HuH-7.5 (cell line): ENCODE measurements around the gene MEF2D.

ENCODE experiments used
- DNase-seq: peaks from one replicate; pipeline ENCODE4 v3.0.0; 2011; ENCODE audit warnings: low spot score

MEF2D gene

DNA sequence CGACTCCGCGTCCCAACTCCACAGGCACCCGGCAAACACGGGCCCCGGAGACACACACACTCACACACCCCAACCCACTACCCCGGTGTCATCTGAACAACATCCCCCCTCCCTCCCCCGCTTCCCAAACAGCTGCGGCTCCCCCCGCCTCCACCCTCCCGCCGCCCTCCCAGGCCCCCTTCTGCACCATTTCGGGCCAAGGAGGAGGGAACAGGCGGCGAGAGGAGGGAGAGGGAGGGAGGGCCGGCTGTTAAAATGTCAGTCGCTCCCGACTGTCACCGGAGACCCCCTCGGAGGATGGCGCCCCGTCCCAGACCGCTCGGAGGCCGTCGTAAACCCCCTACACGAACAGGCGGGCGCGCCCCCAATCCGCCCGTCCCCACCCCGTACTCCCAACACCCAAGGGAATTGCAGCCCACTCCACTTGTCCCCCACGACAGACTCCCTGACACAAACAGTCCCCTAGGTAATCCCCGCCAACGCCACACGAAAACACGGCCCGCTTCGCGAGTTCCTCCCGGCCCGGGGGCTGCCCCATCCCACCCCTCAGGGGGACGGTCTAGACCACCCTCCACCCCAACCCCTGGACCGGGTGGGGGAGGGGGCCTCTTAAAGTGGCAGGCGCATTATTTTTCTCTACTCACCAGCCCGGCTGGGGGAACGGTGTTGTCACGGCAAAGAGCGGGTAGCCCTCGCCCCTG is 583 bp downstream of the MEF2D start:
- no peak for DNase-seq

- no peak for DNase-seq
Measured at GRCh38 chr1:156499194-156499841, 1.3 kb downstream of the MEF2D start.

DNA sequence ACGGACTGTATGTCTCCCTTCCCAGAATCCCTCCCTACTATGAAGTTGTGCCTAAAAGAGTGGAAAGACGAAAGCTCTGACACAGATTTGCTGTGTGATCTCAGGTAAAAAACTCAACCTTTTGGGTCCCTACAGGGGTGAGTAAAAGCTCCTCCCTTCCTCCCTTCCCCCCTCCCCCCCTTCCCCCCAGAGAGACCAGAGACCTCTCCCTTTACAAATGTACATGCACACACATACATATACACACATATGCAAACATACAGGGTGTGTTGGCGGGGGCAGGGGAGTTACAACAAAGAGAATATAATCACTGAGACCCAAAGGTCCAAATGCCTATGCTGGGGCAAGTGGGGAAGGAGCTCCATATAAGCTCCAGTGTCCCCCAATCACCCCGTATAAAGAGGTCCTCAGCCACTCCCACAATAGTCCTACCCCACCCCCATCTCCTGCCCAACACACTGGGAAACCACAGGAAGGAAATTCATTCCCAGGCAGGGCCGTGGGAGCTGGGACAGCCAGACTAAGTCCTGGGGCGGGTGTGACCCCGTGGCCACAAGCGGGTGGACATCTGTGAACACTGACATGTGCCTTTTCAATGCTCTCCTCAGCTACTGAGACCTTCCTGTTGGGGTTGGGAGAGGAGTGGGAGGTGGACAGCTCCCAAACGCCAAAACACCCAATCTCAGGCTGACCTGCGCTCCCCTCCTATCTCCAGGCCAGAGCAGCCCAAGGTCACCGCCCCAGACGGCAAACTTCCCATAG is 2.0 kb downstream of the MEF2D start:
- no peak for DNase-seq

- DNase-seq = no peak
Measured at GRCh38 chr1:156497743-156498431, 2.7 kb downstream of the MEF2D start.

DNA sequence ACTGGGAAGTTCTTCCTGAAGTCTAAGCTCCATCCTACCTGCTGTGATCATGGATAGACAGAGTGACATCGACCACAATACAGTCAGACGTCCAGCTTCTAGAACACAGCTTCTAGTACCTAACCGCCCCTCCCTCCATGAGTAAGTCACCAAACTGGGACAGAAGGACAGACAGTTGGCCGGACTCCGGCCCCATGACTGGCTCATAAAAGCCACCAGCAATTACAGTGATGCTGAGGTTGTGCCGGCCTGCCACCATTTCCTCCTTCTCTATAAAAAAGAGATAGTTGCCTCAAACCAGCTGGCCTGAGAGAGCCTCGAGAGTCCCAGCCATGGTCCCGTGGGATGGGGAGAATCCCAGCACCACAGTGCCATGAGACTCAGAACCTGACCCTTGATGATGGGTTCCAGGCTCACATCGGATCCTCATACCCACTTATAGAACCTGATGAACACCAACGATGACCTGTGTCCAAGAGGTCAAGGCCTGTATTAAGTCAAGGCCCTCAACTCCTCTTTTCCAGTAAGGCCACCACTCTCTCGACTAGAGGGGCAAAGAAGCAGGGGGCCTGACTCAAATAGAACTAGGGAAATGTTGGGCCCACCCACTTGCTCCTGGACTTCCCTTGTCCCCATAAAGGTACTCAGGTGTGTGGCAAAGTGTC is 3.4 kb downstream of the MEF2D start:
- DNase-seq = no peak

GRCh38 chr1:156496211-156496761 is 4.3 kb downstream of the MEF2D start:
- no peak for DNase-seq

DNA sequence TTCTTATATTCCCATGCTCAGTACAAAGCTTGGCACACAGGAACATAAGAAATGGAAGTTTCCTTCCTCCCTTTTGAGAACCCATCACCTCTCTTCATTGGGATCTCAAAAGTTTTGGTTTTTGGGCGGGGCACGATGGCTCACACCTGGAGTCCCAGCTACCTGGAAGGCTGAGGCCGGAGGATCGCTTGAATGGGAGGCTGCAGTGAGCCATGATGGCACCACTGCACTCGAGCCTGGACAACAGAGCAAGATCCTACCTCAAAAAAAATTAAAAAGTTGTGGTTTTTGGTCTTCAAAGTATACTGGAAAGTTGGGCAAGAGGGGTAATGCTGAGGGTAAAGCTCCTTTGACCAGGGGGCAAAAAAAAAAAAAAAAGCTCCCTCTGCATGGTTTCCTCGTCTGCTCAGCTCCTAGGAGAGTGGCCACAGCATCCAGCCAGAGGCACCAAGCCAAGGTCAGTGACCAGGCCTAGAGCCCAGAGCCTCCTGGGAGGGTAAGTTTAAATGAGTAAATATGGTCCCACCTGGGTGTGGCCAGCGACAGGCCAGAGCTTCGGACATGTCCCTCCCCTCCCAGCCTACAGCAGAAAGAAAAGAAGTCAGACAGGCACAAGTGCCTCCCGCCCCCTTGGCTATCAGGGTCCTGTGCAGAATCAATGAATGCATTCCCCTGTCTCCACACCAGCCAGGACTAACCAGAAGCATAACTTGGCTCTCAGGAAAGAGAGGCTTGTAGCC is 5.0 kb downstream of the MEF2D start:
- peak; percentile 66 for DNase-seq

DNA sequence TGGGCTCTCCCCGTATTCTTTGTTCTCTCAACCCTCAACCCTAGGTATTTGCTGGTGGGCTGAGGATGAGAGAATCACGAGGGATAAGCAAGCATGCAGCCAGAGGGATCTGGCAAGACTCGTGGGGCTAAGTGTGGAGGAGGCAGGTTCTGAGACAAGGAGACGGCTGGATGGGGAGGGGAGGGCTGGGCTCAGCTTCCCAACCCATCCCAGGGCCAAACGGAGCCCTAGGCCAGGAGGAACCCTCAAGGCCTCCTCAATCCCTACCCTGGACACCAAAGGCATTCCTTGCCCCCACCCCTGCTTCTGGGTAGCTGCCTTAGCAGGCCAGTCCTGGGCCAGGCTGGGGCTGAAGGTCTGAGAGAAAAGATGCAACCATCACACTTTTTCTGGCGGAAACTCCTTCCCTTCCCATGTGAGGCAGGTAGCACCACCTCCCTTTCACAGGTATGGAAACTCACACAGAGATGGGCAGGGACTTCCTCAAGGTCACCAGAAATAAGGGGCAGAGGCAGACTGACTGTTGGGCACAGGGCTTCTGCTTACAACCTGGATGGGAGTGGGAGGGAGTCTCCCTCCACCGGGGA is 6.2 kb downstream of the MEF2D start:
- no peak for DNase-seq

- DNase-seq = no peak
Measured at GRCh38 chr1:156493742-156494141, 6.8 kb downstream of the MEF2D start.

DNA sequence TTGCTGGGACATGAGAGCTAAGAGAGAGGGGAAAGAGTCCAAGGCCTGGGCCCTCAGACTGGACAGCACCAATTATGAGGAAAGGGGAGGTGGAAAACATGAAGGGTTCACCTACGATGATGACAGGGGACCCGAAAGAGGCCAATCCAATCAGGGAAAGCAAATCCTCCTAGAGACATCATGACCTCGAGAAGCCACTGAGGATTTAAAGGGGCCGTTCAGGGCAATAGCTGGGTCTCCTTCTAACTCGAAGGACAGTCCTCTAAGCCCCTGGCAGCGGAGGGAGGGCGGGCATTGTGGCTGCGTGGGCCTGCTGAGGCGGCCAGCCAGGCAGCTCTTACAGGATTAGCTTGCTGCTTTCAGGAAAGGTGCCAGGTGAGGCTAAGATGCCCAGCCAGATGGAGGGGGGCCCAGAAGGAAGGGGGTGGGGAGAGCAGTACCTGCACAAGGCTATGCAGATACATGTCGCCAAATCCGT is 7.4 kb downstream of the MEF2D start:
- no peak for DNase-seq

DNA sequence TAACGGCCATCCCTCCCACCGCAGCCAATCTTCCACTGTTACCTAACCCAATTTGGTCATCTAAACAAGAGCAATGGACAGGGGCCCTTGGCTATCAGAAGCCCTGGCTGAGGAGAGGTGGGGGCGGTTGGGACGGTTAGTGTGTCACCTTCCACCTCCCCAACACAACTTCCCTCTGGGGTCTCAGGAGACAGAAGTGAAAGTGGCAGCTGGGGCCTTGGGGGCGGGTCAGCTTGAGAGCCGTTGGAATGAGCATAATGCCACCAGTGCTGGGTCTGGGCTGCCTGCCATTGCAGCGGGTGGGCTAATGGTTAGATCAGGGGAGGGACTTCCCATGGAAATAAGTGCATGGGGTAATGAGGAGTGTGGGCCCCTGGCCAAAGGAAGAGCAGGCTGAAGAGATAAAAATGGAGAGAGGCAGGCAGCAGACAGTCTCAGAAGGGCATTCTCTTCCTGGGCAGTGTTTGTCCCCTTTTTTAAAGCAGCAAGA is 7.9 kb downstream of the MEF2D start:
- no peak for DNase-seq

DNA sequence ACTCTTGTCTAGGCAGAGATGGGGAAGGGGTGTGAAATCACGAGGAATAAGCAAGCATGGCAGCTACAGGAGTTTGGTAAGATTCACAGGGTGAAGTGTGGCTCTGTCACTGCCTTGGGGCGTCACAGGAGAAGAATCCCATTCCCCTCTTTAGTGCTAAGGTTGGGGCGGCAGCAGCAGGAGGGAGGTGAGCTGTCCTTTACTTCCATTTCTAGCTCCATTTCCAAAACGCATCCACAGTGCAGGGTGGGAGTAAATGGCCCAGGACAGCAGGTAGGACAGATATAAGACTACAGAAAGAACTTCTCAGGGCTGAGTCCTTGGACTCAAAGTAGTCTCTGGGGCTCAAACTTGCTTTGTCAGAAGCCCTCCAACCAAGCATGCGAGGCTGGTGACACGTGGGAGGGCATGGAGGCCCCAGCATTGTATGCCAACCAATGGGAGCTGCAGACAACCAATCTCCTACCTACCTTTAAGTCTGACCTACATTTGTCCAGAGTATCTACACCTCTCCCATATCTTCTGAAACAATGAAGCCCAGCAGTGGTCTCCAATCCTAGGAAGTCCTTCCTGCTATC is 8.5 kb downstream of the MEF2D start:
- no peak for DNase-seq

DNA sequence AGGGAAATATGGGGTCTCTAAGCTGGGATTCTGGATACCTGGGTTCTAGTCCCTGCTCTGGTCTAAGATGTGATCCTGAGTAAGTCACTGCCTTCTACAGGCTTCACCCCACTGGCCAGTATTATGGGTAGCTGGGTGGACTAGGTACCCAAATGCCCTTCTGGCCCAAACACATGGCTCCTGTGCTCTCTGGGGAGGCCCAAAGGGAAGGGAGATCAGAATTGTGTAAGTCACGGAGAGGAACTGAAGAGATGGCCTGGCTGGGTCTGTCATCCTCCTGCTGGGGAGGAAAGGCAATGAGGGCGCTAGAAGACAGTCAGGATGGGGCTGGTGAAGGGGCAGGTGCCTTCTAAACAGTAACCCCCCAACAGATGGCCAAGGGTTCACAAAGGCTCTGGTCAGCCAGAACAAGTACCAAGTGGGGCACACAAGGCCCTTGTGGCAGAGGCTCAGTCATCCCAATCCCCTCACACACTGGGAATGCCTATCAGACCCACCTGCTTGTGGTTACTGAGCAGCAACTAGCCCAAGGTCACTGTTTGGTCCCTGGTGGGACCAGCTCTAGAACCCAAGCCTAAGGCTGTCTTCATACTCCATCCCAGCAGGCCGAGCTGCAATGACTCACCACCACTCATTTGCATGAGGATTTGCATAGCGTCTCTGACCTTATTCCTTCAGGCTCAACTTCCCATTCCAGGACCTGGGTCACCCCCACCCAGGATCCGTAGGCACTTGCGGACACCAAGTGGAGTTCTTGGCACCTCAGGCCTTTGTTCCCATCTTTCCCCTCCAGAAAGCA is 9.2 kb downstream of the MEF2D start:
- no peak for DNase-seq

GRCh38 chr1:156490401-156491032 is 10.1 kb downstream of the MEF2D start:
- DNase-seq = peak; percentile 88

DNA sequence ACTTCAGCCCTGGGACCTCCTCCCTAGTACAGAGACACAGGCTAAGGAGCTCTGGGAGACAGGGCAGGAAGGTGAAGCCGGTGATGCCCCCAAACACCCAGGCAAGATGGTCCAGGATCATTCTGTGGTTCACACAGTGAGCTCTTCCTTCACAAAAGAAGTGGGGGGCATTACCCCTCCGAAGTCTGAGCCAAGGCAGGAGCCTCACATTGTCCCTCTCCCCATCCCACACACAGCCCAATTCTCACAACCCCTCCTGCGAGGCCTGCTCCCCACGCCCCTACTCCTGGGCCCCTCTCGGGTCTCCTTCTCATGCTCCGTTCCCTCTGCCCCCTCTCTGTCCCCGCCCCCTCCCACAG is 10.7 kb downstream of the MEF2D start:
- DNase-seq = no peak

- DNase-seq = no peak
Measured at GRCh38 chr1:156489166-156489934, 11.2 kb downstream of the MEF2D start.

DNA sequence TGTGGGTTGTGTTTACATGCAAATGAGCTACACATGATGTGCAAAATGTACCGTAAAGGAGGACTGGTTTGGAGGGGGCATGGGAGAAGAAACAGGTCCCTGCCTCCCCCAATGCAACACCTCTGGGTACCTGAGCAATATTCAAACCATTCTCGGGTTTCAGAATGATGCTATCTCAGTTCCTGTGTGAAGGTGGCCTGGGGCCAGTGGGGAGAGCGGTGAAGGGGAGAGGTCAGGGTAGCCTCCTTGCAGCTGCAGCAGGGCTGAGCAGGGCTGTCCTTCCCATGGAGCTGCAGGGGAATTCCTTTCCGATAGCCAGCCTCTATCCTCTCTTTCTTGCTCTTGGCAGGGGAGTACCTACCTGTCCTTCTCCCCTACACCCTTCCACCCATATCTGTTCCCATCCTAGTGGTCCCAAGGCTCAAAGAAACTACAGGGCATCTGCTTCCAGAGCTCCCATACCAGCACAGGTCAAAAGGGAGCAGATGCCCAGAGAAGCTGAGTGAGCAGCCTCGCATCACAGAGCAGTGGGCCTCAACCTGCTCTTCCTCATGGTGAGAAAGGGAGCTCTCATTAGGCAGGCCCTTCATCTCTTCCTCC is 11.9 kb downstream of the MEF2D start:
- DNase-seq = no peak

- no peak for DNase-seq
Measured at GRCh38 chr1:156487862-156488261, 12.7 kb downstream of the MEF2D start.
